Hematopoietic multipotent progenitor cell treated with erythropoietin and hydrocortisone succinate and interleukin-3 and kit ligand, for 17 days (in vitro differentiated cells): ENCODE results near the gene IFNA5.

Experiments
- DNase-seq: peaks from one replicate; pipeline ENCODE4 v3.0.0-alpha.2; 2015; ENCODE audit warnings: low spot score

The IFNA5 gene

GRCh38 chr9:21305213-21305612 is at the start of gene IFNA5:
TSS of gene IFNA5 (minus strand) at chr9:21305313. CDS start at chr9:21305256, 57 bp downstream.
- DNase-seq, result no peak

GRCh38 chr9:21350787-21351186 is 45.7 kb upstream of the IFNA5 start, which contains the start of gene IFNA6:
TSS of gene IFNA6 (minus strand) at chr9:21350887. CDS start at chr9:21350887, 0 bp downstream.
- no peak for DNase-seq

GRCh38 chr9:21348430-21348970 is 43.4 kb upstream of the IFNA5 start:
- no peak for DNase-seq

- DNase-seq, result no peak
Observed at GRCh38 chr9:21340735-21341134, 35.6 kb upstream of the IFNA5 start.

GRCh38 chr9:21336457-21336856 is 31.3 kb upstream of the IFNA5 start:
- DNase-seq, result no peak

- peak; percentile 77 for DNase-seq
Observed at GRCh38 chr9:21334701-21335632, 29.9 kb upstream of the IFNA5 start, which contains the start of gene KLHL9. TSS of gene KLHL9 (minus strand) at chr9:21335404. CDS start at chr9:21334859, 545 bp downstream.

- no peak for DNase-seq
Observed at GRCh38 chr9:21333226-21333625, 28.1 kb upstream of the IFNA5 start.

GRCh38 chr9:21331676-21332402 is 26.7 kb upstream of the IFNA5 start:
- DNase-seq, result no peak

GRCh38 chr9:21326526-21327139 is 21.5 kb upstream of the IFNA5 start:
- DNase-seq, result peak; percentile 60

GRCh38 chr9:21324047-21324446 is 18.9 kb upstream of the IFNA5 start:
- no peak for DNase-seq

- no peak for DNase-seq
Observed at GRCh38 chr9:21322911-21323461, 17.9 kb upstream of the IFNA5 start.

GRCh38 chr9:21320465-21320864 is 15.4 kb upstream of the IFNA5 start:
- no peak for DNase-seq

- DNase-seq, result peak; percentile 42
Observed at GRCh38 chr9:21317956-21318923, 13.1 kb upstream of the IFNA5 start.

- no peak for DNase-seq
Observed at GRCh38 chr9:21316860-21317259, 11.7 kb upstream of the IFNA5 start.

GRCh38 chr9:21316032-21316842 is 11.1 kb upstream of the IFNA5 start:
- DNase-seq, result no peak

GRCh38 chr9:21314152-21314551 is 9.0 kb upstream of the IFNA5 start:
- DNase-seq, result no peak

GRCh38 chr9:21311889-21312288 is 6.8 kb upstream of the IFNA5 start:
- DNase-seq, result no peak

GRCh38 chr9:21295992-21296391 is 9.1 kb downstream of the IFNA5 start:
- DNase-seq, result no peak

- DNase-seq, result no peak
Observed at GRCh38 chr9:21294904-21295538, 10.1 kb downstream of the IFNA5 start.
